Fibroblast of the aortic adventitia (primary cell): ENCODE results near the gene PSMD3. TPM values are rescaled to one million over a fixed set of nuclear protein-coding genes. Genes with fewer than 3 reads are reported as not detected.

ENCODE experiments used
- DNase-seq: peaks from one replicate; pipeline ENCODE4 v3.0.0-alpha.2; 2010; ENCODE audit warnings: low read depth
- H3K4me3 ChIP-seq: 2 replicates; pipeline ENCODE4 v1.5.1; 2011; ENCODE audit warnings: low read depth, mild to moderate bottlenecking, control low read depth, low read length, moderate library complexity
- CTCF ChIP-seq: IDR thresholded peaks from 2 replicates; pipeline ENCODE4 v1.5.1; 2011; ENCODE audit warnings: mild to moderate bottlenecking, low read length, control low read depth, inconsistent platforms; ENCODE audit not compliant: insufficient read depth
- total RNA-seq: library from RNA; depleted of rRNA; stranded (reverse); fragments of >200 nt; gene quantifications from 2 replicates; pipeline ENCODE4 v1.2.3, GENCODE V29; 2012; ENCODE audit warnings: low replicate concordance

PSMD3 gene
- total RNA-seq, 1 donor = 73.5 TPM

DNA sequence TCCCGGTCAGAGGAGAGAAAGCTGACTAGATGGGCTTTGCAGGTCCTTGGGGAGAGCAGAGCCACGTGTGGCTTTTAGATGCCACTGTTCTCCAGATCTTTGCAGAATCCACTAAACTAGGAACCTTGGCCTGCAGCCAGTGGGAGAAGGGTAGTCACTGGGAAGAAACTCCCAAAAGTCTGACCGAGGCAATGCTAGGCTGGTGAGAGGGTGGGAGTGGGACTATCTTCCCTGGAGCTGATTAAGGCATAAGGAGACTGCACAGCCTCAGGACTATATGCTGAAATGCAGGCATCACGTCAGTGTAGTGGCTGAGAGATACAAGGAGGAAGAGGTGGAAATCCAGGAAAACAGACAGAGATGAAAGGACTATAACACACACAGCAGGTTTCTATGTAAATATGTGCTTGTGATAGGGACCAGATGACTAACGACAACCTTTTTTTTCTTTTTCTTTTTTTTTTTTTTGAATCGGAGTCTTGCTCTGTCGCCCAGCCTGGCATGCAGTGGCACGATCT lies 20.0 kb upstream of the PSMD3 start:
- DNase-seq = no peak
- no peak overlapping the region for H3K4me3 ChIP-seq
- no peak for TF ChIP-seq CTCF

DNA sequence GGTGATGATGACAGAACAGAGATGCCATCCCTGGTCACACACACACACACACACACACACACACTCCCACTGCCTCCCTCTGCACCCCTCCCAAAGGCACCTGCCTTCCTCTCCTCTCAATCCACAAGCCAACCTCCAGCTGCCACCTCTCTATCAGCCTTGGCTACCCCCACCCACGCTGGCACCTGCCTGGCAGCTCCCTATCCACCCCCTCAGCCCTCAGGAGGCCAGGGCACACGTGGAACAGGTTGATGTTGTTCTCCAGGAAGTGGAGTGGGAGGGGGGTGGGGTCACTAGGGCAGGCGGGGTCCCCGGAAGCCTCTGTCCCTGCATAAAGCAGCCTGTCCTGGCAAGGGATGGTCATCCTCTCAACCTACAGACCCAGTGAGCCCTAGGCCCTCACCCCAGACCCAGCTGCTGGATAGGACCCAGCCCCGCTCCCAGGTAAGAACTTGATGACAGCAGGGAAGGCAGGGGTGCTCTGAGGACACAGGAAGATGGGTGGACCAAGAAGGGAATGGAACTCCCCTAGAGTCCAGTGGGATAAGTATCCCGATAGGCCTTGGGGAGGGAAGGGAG lies 17.9 kb upstream of the PSMD3 start, which contains the start of gene GSDMA:
TSS of gene GSDMA (plus strand) at position 363 of the 579 bp plus-strand sequence. CDS start 2,684 bp downstream, outside the sequence.
- TF ChIP-seq CTCF = no peak
- no peak for DNase-seq
- no peak within 1 kb of the TSS for H3K4me3 ChIP-seq

DNA sequence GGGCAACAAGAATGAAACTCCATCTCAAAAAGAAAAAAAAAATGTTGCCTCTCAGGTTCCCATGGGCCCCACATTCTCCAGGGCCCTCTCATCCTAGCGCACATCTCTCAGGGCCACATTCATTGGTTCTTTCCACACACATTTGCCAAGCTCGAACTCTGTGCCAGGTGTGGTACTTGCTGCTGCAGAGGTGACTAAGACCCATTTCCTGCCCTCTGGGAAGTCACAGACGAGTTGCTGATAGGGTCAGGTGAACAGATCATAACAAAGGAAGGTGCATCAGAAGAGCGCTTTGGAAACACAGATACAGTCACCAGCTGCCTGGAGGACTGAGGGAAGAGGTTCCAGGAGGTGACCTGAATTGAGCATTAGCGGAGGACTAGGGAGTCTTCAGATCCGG lies 16.8 kb upstream of the PSMD3 start:
- H3K4me3 ChIP-seq = no peak overlapping the region
- TF ChIP-seq CTCF = no peak
- no peak for DNase-seq

GRCh38 chr17:39965017-39965699 lies 15.4 kb upstream of the PSMD3 start:
- DNase-seq = no peak
- no peak overlapping the region for H3K4me3 ChIP-seq
- TF ChIP-seq CTCF = no peak

GRCh38 chr17:39966771-39967170 lies 13.8 kb upstream of the PSMD3 start:
- no peak for TF ChIP-seq CTCF
- no peak overlapping the region for H3K4me3 ChIP-seq
- DNase-seq = no peak

DNA sequence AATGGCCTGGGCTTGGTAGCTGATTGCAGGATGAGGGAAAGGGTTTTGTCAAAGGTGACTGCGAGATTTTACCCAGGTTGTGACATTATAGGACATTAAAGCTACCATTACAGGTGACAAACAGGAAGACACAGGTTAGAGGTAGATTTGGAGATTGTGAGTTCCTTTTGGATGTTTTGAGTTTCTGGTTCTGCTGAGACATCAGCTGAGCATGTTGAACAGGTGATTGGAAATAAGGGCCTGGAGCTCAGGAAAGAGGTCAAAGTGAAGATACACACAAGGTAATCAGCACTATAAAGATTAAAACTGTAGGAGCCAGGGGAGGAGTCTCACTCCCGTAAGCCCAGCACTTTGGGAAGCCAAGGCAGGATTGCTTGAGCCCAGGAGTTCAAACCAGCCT lies 11.8 kb upstream of the PSMD3 start:
- no peak for DNase-seq
- TF ChIP-seq CTCF = no peak
- no peak overlapping the region for H3K4me3 ChIP-seq

GRCh38 chr17:39969375-39969774 lies 11.2 kb upstream of the PSMD3 start:
- no peak for DNase-seq
- no peak for TF ChIP-seq CTCF
- H3K4me3 ChIP-seq = no peak overlapping the region
